Measurements from ENCODE around the gene NECAB2.
A peak's percentile ranks its signal among the peaks of the same experiment; 100 is the strongest.

NECAB2 gene

DNA sequence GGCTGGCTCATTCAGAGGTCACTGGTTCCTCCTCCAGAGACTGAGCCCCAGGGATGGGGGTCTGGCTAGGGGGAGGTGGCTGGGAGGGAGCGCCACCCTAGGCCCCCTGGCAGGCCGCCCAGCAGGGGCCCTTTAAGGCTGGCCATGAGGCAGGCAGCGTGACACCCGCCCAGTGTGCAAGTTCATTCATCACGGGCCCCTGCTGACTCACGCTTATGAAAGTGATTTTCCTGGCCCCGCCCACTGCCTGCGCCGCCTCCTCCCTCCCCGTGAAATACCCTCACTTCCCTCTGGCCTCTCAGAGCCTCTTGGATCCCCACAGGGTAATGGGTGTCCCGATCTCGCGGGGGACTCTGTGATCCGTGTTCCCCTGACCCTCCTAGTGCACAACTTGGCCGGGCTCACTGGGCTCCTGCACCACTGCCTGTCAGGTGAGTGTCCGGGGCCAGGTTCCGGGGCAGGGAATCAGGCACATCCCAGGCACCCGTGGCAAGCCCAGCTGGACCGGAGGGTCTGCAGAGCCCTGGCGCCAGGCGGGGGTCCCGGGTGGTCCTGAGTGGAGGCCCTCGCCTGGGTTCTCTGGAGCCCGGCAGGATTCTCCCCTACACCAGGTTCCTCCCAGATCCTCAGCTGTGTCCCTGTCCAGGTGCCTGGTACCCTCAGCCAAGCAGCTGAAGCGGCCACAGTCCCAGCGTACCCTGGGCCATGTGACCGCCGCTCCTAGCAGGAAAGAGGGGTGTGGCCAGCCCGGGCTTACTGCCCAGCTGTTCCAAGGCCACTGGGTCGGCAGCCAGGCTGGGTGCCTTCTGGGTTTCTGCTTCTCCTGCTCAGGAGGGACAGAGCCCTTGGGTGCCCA is 14.9 kb upstream of the NECAB2 start, which contains the start of gene OSGIN1:
TSS of gene OSGIN1 (plus strand) at position 301 of the 856 bp plus-strand sequence. CDS start 4,432 bp downstream, outside the sequence.
- peak; percentile 68 to 73 for DNase-seq (ENCODE audit: low read depth in 2 of 2)

DNA sequence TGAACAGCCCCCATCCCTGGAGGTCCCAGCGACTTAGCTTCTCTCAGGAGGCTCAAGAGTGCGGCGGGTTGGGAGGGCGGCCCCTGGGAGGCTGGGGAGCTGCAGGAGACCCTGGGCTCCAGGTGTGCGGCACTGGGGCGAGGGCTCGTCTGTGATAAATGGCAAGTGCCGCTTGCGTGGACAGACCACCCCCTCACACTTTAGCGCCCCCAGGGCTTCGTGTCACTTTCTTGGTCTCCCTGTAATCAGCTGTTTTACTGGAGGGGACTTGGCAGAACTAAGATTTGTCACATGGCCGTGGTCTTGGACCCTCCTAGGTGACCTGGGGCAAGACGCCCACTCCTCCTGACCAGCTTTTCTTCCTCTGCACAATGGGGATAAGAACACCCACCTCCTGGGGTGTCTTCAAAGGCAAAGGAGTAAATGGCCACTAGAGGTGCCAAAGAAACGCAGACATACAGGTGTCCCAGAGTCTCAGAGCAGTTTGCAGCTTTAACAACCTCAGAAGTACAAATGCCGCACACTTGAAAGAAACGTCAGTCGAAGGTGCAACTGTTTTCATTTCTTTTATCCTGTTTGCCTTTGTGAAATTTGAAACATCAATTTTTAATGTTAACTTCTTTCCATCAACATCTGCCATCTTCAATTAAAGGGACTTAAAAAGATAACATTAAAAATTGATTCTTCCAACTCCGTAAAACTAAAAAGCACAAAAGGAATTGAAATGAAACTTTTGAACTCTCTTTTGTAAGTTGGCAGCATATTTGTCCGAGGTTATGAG is 14.1 kb upstream of the NECAB2 start:
- DNase-seq (ENCODE audit: low read depth in 2 of 2) = no peak

DNA sequence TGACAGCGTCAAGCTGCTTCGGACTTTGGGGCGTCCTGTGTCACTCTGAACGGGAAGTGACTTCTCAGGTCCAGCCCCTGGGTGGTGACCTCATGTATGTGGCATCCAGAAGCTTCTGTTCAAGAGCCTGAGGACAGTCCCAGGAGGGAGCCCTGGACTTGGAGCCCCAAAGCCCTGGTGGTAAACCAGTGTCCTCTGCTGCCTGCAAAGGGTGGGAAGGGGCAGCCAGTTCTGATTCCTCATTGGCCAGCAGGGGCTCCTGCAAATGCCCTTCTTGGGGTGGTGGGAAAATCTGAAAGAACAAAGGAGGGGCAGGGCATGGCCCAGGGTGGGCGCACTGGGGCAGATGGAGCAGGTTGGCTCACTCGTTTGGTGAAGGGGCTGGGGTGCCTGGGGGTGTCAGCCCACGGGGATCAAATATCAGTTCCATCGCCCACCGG is 13.4 kb upstream of the NECAB2 start:
- no peak for DNase-seq (ENCODE audit: low read depth in 2 of 2)

DNA sequence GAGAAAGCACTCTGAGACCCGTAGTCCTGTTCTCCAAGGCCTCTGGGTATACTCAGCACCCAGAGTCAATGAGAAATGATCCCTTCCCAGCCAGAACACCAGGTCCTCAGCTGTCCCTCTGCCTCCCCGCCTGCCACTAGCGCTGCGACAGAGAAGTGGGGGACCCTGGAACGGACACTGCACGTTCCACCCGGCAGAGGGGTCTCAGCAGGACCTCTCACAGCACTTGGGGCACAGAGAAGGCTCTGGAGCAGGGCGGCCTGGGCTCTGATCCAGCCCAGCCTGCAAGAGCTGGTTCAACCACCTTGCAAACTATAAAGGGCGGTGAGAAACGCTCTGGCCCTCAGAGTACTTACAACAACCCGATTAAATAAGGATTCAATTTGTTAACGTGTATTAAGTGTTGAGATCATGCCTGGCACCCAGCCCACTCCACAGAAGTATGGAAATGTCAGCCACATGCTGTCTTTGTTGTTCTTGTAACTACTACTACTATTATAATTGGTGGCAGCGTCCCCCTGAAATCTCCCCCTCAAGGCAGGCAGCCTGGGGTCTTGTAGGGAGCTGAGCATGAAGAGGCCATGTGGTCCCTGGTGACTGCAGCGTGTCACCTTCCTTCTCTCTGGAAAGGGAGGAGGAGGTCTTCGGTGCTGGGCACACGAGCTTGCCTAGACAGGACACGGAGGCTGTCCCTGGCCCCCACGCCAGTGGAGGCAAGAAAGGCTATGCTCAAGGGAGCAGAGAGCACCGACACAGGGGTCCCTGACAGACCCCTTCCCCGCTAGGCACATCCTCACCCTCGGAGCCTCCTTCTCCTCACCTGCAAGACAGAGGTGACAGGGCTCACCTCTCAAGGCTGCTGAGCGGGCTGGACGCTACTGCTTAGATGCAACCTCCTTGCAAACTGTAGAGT is 12.6 kb upstream of the NECAB2 start:
- DNase-seq (ENCODE audit: low read depth in 2 of 2) = no peak

DNA sequence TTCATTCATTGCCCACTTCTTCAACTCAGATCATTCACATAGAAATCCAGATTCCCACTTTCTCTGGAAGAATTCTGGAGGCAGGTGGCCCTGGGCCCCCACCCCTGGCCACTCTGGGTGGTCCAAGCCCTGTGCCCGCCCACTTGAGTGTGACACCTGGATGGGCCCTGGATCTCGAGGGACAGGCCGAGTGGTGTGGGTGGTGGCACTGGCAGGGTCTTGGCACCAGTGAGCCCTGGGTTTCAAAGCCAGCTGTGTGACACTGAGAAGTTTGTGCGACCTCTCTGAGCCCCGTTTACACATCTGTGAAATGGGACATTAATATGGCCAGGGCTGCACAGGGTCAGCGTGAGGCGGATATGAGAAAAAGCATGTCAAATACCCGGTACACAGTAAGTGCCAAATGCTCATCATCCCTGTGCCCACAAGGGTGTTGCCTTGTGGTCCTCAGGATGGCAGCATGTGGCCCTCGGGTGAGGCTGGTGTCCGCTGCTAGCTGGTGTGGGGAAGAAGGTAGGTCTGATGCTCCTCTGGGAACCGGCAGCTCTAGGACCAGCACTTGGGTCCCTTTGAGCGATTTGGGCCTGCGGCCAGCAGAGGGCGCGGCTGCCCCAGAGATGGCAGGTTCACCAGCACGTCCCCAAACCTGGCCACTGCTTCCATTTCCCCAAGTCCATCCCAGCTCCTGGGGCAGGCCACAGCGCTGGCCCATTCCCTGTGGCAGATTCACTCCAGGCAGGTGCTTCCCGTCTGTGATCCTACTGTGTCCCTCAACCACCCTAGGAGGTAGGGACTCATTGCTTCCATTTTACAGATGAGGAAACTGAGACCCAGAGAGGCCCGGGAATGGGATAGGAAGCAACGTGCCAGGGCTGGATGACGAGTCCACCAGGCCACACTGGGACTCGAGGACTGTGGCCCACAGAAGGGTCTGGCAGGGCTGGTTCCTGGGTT is 11.4 kb upstream of the NECAB2 start:
- peak; percentile 54 to 59 for DNase-seq (ENCODE audit: low read depth in 2 of 2)

DNA sequence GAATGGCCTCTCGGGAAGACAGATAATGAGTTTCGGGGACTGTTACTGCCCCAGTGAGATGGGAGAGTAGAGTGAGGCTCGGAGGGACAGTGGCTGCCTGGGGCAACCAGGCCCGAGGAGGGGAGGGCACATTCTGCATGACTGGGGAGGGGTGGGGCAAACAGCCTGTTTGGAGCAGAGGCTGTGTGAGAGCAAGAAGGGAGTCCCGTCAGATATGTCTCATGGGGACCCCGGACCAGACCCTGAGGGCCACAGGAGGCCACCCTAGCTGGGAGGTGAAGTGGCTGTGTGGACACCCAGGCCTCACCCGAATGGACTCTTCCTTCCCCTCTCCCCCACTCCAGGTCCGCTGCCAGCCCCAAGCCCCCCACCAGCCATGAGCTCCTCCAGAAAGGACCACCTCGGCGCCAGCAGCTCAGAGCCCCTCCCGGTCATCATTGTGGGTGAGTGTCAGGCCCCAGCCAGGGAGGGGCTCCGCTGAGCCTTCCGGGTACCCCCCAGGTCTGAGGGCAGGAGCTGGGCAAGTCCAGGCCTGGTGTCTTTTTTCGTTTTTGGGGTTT is 10.7 kb upstream of the NECAB2 start:
- DNase-seq (ENCODE audit: low read depth in 2 of 2) = no peak

DNA sequence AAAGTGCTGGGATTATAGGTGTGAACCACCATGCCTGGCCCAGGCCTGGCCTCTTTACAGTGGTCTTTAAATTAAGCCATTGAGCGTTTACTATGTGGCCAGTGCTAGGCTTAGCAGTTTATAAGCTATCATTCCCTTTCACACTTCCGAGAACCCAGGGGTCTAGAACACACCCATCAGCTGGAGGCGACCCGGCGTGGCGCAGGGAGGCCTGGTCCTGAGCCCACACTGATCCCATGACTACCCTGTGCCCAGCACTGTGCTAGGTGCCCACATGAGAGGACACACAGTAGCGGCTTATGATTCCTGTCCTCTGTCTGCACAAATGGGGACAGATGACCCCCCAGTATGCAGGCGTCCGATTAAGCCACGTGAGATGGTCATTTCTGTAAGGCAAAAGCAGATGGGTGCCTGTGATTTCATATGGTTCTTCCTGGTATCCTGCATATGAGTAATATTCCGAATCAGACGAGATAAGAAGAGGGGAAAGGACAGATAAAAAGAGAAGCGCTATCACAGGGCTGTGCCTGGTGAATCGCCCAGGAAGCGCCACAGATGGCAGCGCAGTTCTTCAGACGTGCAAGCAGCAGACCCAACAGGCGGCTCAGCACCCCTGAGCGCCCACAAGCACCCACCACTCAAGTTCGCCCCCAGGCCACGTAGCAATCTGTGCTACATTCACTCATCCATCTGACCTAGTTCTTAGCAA is 9.8 kb upstream of the NECAB2 start:
- DNase-seq (ENCODE audit: low read depth in 2 of 2) = no peak

DNA sequence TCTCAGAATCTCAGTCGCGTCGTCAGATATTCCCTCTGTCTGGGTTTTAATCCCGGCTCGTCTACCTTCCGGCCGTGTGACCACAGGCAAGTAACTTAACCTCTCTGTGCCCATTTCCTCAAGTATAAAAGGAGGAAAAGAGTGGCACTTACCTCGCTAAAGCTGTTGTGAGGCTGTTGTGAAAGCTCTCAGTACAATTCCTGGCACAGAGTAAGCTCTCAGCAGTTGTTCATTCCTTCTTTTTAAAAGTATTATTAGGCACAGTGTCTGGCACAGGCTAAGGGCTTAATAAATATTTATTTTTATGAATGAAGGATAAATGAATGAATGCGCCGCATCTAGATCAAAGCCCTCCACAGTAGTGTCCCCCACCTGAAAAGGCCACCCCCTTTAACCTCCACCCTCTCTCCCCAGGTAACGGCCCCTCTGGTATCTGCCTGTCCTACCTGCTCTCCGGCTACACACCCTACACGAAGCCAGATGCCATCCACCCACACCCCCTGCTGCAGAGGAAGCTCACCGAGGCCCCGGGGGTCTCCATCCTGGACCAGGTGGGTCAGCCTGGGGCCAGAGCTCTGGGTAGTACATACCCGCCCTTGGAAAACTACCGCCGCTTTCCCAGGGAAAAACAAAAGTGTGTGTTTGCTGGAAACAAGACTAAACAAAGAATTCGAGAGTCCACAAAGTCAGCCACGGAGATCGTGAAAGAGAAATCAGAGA is 9.0 kb upstream of the NECAB2 start:
- no peak for DNase-seq (ENCODE audit: low read depth in 2 of 2)

DNA sequence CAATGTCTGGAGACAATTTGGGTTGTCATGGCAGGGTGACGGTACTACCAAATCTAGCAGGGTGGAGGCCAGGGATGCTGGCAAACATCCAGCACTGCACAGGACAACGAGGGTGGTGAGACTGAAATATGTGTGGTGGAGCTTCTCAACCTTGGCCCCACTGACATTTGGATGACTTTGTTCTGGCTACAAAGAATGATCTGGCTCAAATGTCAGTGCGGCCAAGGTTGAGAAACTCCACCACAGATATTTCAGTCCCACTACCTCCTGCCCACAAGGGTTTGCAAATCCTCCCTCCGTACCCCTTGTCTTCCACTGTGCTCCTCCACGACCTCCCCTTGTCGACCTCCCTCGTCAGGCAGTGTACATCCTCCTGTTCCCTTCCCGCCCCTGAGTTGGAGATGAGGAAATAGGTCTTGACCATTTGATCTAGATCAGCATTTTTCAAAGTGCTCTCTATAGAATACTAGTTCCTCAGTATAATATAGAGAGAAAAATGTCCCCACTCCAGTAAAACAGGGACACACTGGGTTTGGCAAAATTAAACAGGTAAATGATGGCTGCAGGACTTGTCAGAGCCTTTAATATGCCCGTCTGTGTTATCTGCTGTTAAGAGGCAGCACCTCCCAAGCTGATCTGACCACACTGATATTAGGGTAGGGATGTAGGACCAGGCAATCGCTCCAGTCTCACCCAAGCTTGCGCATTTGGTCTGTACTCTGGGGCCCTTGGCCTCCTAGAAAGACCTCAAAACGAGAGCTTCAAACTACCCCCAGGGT is 8.2 kb upstream of the NECAB2 start:
- no peak for DNase-seq (ENCODE audit: low read depth in 2 of 2)

DNA sequence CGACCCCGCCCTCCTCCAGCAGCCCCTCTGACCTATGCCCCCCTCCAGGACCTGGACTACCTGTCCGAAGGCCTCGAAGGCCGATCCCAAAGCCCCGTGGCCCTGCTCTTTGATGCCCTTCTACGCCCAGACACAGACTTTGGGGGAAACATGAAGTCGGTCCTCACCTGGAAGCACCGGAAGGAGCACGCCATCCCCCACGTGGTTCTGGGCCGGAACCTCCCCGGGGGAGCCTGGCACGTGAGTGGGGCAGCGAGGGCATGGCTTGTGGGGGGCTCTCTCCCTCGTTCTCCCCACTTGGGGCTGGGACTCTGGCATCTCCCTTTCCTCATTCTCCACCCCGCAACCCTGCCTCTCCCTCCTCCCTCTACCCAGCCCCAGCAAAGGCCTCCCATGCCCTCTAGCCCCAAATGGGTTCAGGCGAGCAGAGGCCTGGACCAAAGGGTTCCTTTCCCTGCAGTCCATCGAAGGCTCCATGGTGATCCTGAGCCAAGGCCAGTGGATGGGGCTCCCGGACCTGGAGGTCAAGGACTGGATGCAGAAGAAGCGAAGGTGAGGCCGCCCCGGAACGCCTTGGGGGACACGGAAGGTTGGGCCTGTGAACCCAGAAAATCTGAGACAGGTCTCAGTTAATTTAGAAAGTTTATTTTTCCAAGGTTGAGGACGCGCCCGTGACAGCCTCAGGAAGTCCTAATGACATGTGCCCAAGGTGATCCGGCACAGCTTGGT is 7.4 kb upstream of the NECAB2 start:
- DNase-seq (ENCODE audit: low read depth in 2 of 2) = no peak

DNA sequence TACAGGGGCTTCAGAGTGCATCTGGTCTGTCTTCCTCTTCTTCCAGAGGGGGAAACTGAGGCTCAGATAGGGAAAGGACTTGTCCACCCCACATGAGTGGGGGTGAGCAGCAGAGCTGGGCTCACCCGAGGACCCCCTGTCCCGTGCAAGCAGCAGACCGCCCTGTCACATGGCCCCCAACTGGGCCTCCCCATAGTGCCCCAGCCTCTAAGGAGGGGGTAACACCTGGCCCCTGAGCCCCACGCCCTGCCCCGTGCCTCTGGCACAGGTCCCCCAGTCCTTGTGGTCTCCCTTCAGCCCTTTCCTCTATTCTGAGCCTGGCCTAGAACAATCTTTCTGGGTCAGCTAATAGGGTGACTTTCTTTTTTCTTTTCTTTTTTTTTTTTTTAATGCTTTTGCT is 6.5 kb upstream of the NECAB2 start:
- DNase-seq (ENCODE audit: low read depth in 2 of 2) = no peak

DNA sequence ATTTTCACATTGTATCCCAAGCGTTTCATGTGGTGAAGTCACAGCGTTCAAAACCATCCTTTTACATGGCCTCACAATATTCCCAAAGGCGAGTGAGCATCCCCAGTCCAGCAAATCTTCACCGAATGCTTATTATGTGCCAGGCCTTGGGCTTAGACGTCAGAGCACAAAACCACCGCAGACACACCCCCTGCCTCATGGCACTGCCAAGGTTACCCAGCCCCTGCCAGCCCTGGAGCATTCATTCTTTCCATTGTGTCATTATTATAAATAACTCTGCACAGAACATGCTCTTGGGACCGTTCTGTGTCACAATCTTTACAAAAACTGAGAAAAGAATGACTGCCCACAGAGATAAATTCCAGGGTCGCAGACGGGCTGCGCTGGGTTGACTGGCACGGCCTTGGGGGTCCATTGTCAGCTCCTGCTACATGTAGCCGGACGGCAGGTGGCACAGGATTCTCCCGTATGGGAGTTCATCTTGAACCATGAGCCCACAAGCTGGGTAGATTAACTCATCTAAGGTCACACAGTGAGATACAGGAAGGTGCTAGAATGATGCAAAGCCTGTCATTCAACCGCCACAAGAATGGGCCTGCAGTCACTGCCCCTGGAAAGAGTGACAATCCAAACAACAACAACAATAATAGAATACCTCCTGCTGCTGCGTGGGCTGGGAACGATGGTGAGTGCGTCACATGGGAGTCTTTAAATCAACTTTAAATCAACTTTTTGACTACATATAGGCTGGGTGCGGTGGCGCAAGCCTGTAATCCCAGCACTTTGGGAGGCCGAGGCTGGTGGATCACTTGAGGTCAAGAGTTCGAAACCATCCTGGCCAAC is 4.5 kb upstream of the NECAB2 start:
- no peak for DNase-seq (ENCODE audit: low read depth in 2 of 2)

DNA sequence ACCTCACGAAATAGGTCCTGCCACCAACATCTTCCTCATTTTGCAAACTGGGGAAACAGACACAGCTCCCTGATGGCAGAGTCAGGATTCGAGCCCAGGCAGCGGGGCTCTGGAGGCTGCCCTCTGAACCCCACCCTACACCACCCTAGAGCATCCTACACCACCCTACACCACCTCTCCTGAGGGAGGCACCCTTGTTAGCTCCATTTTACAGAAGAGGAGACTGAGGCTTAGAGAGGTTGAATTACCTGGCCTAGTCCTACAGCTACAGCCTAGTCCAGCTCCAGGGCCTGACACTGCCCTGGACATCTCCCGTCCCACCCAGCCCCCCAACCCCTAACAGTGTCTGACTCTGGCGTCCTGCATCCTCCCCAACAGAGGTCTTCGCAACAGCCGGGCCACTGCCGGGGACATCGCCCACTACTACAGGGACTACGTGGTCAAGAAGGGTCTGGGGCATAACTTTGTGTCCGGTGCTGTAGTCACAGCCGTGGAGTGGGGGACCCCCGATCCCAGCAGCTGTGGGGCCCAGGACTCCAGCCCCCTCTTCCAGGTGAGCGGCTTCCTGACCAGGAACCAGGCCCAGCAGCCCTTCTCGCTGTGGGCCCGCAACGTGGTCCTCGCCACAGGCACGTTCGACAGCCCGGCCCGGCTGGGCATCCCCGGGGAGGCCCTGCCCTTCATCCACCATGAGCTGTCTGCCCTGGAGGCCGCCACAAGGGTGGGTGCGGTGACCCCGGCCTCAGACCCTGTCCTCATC is 3.2 kb upstream of the NECAB2 start:
- no peak for DNase-seq (ENCODE audit: low read depth in 2 of 2)

DNA sequence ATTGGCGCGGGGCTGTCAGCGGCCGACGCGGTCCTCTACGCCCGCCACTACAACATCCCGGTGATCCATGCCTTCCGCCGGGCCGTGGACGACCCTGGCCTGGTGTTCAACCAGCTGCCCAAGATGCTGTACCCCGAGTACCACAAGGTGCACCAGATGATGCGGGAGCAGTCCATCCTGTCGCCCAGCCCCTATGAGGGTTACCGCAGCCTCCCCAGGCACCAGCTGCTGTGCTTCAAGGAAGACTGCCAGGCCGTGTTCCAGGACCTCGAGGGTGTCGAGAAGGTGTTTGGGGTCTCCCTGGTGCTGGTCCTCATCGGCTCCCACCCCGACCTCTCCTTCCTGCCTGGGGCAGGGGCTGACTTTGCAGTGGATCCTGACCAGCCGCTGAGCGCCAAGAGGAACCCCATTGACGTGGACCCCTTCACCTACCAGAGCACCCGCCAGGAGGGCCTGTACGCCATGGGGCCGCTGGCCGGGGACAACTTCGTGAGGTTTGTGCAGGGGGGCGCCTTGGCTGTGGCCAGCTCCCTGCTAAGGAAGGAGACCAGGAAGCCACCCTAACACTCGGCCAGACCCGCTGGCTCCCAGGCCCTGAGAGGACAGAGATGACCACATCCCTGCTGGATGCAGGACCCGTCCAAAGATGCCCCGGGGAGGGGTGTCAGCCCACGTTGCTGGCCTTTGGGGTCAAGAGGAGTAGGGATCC is 2.4 kb upstream of the NECAB2 start:
- DNase-seq (ENCODE audit: low read depth in 2 of 2) = no peak

DNA sequence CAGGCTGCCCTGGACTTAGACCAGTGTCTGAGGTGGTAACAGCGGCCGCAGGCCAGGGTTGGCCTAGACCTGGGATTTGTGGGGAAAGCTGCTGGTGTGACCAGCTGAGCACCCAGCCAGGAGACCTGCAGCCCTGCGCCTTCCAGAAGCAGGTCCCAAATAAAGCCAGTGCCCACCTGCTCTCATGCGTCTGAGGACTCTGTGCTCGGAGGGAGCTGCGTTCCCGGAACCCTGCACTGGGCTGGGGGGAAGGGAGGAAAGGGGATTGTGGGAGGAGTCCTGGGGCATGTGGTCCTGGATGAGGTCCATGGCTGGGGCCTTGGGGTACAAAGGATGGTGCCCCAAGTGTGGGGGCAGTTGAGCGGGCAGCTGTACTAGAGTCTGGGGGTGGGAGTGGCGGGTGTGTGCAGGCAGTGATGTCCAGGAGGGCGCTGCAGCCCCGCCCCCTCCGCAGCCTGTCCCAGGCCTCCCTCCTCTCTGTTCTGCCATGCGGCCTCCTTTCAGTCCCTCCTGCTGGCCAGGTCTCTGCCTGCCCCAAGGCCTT is 1.8 kb upstream of the NECAB2 start:
- DNase-seq (ENCODE audit: low read depth in 2 of 2) = no peak
